Thyroid gland (tissue), 4 donors: Measurements from ENCODE around the gene TTC16. TPM values are rescaled to one million over a fixed set of nuclear protein-coding genes. Genes with fewer than 3 reads are reported as not detected.
A peak's percentile ranks its signal among the peaks of the same experiment; 100 is the strongest.

ENCODE experiments used
- DNase-seq, 2 donors: peaks; one replicate each; pipeline ENCODE4 v3.0.0-alpha.2; 2019
- H3K27ac ChIP-seq, 3 donors: fragments of 200-600 bp; sonication (generic); 1 replicate in 2 of 3; 2 replicates in 1 of 3; pipeline ENCODE4 v1.5.1; 2016 to 2019; ENCODE audit warnings: mild to moderate bottlenecking in 1 of 3, moderate library complexity in 1 of 3
- H3K27me3 ChIP-seq: fragments of 200-600 bp; sonication (generic); one replicate; pipeline ENCODE4 v1.5.1; 2019
- H3K36me3 ChIP-seq, 2 donors: fragments of 200-600 bp; sonication (generic); one replicate each; pipeline ENCODE4 v1.5.1; 2016 to 2019
- H3K4me1 ChIP-seq, 2 donors: fragments of 200-600 bp; sonication (generic); one replicate each; pipeline ENCODE4 v1.5.1; 2017 to 2019
- H3K4me3 ChIP-seq, 3 donors: fragments of 200-600 bp; sonication (generic); replicated peaks in 1 of 3; 1 replicate in 2 of 3; 2 replicates in 1 of 3; pipeline ENCODE4 v1.5.1; 2016; ENCODE audit warnings: mild to moderate bottlenecking in 1 of 3
- H3K9me3 ChIP-seq: fragments of 200-600 bp; sonication (generic); one replicate; pipeline ENCODE4 v1.5.1; 2017
- CTCF ChIP-seq, 6 experiments: fragments of 200-600 bp in 3 of 6; fragments of 450-650 bp in 3 of 6; sonication (generic) in 3 of 6; IDR thresholded peaks; one replicate each; pipeline ENCODE4 v1.5.1; 2016 to 2019; ENCODE audit warnings: antibody characterized with exemption in 6 of 6, mild to moderate bottlenecking in 2 of 6, inconsistent platforms in 1 of 6, moderate library complexity in 1 of 6
- POLR2A ChIP-seq, 2 donors: fragments of 450-650 bp; IDR thresholded peaks; one replicate each; pipeline ENCODE4 v1.6.1; 2017; ENCODE audit warnings: antibody characterized with exemption in 2 of 2, mild to moderate bottlenecking in 2 of 2, moderate library complexity in 1 of 2
- WGBS, 2 donors: methylation state at CpG; one replicate each; pipeline ENCODE4 v1.1.5; 2017; 5-methylcytosine and 5-hydroxymethylcytosine counted together
- intact Hi-C: fragments of 100-400 bp; cut with DNase I; formaldehyde crosslinking; loops from one replicate; pipeline ENCODE4 v1.15.1; 2023
- total RNA-seq, 4 donors: library from RNA; depleted of rRNA; stranded (reverse); fragments of >200 nt; gene quantifications; one replicate each; pipeline ENCODE4 v1.2.3, GENCODE V29; 2016

The TTC16 gene
- total RNA-seq, 4 donors from 2014 or later: 0.40 to 0.45 (median 0.44) TPM; not detected in 1

GRCh38 chr9:127723013-127723412 is 7.1 kb downstream of the TTC16 start:
- peak overlapping the region in 1 of 3 donors; percentile 59 for H3K27ac ChIP-seq
- TF ChIP-seq CTCF (IDR thresholded peaks at IDR 0.05) (no peak), POLR2A (IDR thresholded peaks at IDR 0.05) (no peak)
- no peaks in the 10 kb centered on the region for H3K9me3 ChIP-seq
- peaks cover 15 to 19% of the 10 kb centered on the region in 2 donors for H3K4me1 ChIP-seq
- WGBS, 2 donors: 89 to 95% methylated on average over 7 to 13 of the region's 13 CpGs
- no peak for DNase-seq
- intact Hi-C loops: no loop called here
- H3K4me3 ChIP-seq: no peak overlapping the region
- H3K36me3 ChIP-seq: no peaks in the 10 kb centered on the region
- H3K27me3 ChIP-seq: no peaks in the 10 kb centered on the region

GRCh38 chr9:127723444-127723843 is 7.6 kb downstream of the TTC16 start:
- 71% methylated on average over 4 to 5 of the region's 5 CpGs for WGBS, 2 donors
- H3K27ac ChIP-seq: peak overlapping the region in 2 of 3 donors; percentile 59 to 65
- intact Hi-C loops: no loop called here

GRCh38 chr9:127724012-127724411 is 8.1 kb downstream of the TTC16 start:
- no peak overlapping the region for H3K4me3 ChIP-seq
- H3K9me3 ChIP-seq: no peaks in the 10 kb centered on the region
- peak; percentile 79 to 80 for DNase-seq
- TF ChIP-seq POLR2A (IDR thresholded peaks at IDR 0.05) (no peak), CTCF (IDR thresholded peaks at IDR 0.05) (no peak)
- intact Hi-C loops: no loop called here
- H3K27ac ChIP-seq: peak overlapping the region; percentile 34 to 65 (median 59)
- peaks cover 15 to 19% of the 10 kb centered on the region in 2 donors for H3K4me1 ChIP-seq
- no peaks in the 10 kb centered on the region for H3K36me3 ChIP-seq
- no peaks in the 10 kb centered on the region for H3K27me3 ChIP-seq
- 20 to 32% methylated on average over 18 to 22 of the region's 23 CpGs for WGBS, 2 donors

More at GRCh38 chr9:127723444-127723843, 7.6 kb downstream of the TTC16 start:
- Histone ChIP-seq H3K9me3 (no peaks in the 10 kb centered on the region), H3K36me3 (no peaks in the 10 kb centered on the region), H3K4me1 (peaks cover 15 to 19% of the 10 kb centered on the region in 2 donors), H3K4me3 (no peak overlapping the region), H3K27me3 (no peaks in the 10 kb centered on the region)
- DNase-seq: peak; percentile 70 to 72
- TF ChIP-seq POLR2A (IDR thresholded peaks at IDR 0.05): no peak
- no peak for TF ChIP-seq CTCF (IDR thresholded peaks at IDR 0.05)

GRCh38 chr9:127726871-127727270 is 11.0 kb downstream of the TTC16 start:
- intact Hi-C loops: no loop called here
- Histone ChIP-seq H3K9me3 (no peaks in the 10 kb centered on the region), H3K27me3 (no peaks in the 10 kb centered on the region), H3K4me3 (no peak overlapping the region), H3K27ac (no peak overlapping the region), H3K4me1 (peaks cover 15 to 19% of the 10 kb centered on the region in 2 donors), H3K36me3 (peaks cover 0 to 3% of the 10 kb centered on the region in 2 donors)
- TF ChIP-seq POLR2A (IDR thresholded peaks at IDR 0.05): no peak
- TF ChIP-seq CTCF (IDR thresholded peaks at IDR 0.05): no peak
- WGBS, 2 donors: 74 to 84% methylated on average over 5 of the region's 8 CpGs
- no peak for DNase-seq

GRCh38 chr9:127728808-127729207 is 12.9 kb downstream of the TTC16 start:
- H3K27ac ChIP-seq: no peak overlapping the region
- no peaks in the 10 kb centered on the region for H3K27me3 ChIP-seq
- peaks cover 0 to 4% of the 10 kb centered on the region in 2 donors for H3K36me3 ChIP-seq
- H3K4me1 ChIP-seq: peaks cover 7 to 11% of the 10 kb centered on the region in 2 donors
- no peak overlapping the region for H3K4me3 ChIP-seq
- WGBS, 2 donors: 83 to 89% methylated on average over 8 of the region's 8 CpGs
- intact Hi-C loops: no loop called here
- DNase-seq: no peak
- no peaks in the 10 kb centered on the region for H3K9me3 ChIP-seq
- TF ChIP-seq CTCF (IDR thresholded peaks at IDR 0.05) (no peak), POLR2A (IDR thresholded peaks at IDR 0.05) (no peak)
